ENCODE data around the gene USP7. TPM values are rescaled to one million over a fixed set of nuclear protein-coding genes. Genes with fewer than 3 reads are reported as not detected.

USP7 gene
- polyA plus RNA-seq, 1 experiment, result 17.2 TPM

- DNase-seq (ENCODE audit: low read depth), result no peak
- Histone ChIP-seq H3K4me3 (ENCODE audit: low read depth, low read length) (no peak overlapping the region), H3K27me3 (ENCODE audit: control insufficient read depth, insufficient read depth, low read length) (no peaks in the 10 kb centered on the region), H3K36me3 (ENCODE audit: control insufficient read depth, insufficient read depth, low read length) (peaks cover 25% of the 10 kb centered on the region)
- POLR2A ChIA-PET, result interaction anchor here (0.9 kb wide), 1 partner anchor 11 kb away, joined by 3 read pairs; no protein-coding TSS in a partner anchor
- TF ChIP-seq CTCF (IDR thresholded peaks at IDR 0.05; ENCODE audit: insufficient read depth, low read depth, low read length), result no peak
- CTCF ChIA-PET, result interaction anchor here (0.8 to 5.1 kb wide), 2 partner anchors 25 to 31 kb away, joined by 3 to 20 read pairs; partner anchors contain the start of gene LITAFD
These were observed 114.2 kb downstream of the USP7 start for GRCh38 chr16:8849411-8850011.

- POLR2A ChIA-PET, result interaction anchor here (0.9 kb wide), 1 partner anchor 11 kb away, joined by 3 read pairs; no protein-coding TSS in a partner anchor
- Histone ChIP-seq H3K4me3 (ENCODE audit: low read depth, low read length) (no peak overlapping the region), H3K27me3 (ENCODE audit: control insufficient read depth, insufficient read depth, low read length) (no peaks in the 10 kb centered on the region), H3K36me3 (ENCODE audit: control insufficient read depth, insufficient read depth, low read length) (peaks cover 21% of the 10 kb centered on the region)
- DNase-seq (ENCODE audit: low read depth), result peak; percentile 30
- TF ChIP-seq CTCF (IDR thresholded peaks at IDR 0.05; ENCODE audit: insufficient read depth, low read depth, low read length), result no peak
- CTCF ChIA-PET, result no interaction called here
These were observed 114.7 kb downstream of the USP7 start for GRCh38 chr16:8848939-8849391.

GRCh38 chr16:8848231-8848938 is 115.3 kb downstream of the USP7 start:
- no peaks in the 10 kb centered on the region for H3K27me3 ChIP-seq (ENCODE audit: control insufficient read depth, insufficient read depth, low read length)
- CTCF ChIA-PET, result no interaction called here
- DNase-seq (ENCODE audit: low read depth), result no peak
- no peak for TF ChIP-seq CTCF (IDR thresholded peaks at IDR 0.05; ENCODE audit: insufficient read depth, low read depth, low read length)
- no peak overlapping the region for H3K4me3 ChIP-seq (ENCODE audit: low read depth, low read length)
- POLR2A ChIA-PET, result interaction anchor here (0.9 kb wide), 1 partner anchor 12 kb away, joined by 3 read pairs; no protein-coding TSS in a partner anchor
- H3K36me3 ChIP-seq (ENCODE audit: control insufficient read depth, insufficient read depth, low read length), result peaks cover 19% of the 10 kb centered on the region

GRCh38 chr16:8847623-8848022 is 116.1 kb downstream of the USP7 start:
- TF ChIP-seq CTCF (IDR thresholded peaks at IDR 0.05; ENCODE audit: insufficient read depth, low read depth, low read length), result no peak
- ChIA-PET POLR2A (no interaction called here), CTCF (no interaction called here)
- H3K4me3 ChIP-seq (ENCODE audit: low read depth, low read length), result no peak overlapping the region
- no peak for DNase-seq (ENCODE audit: low read depth)
- H3K36me3 ChIP-seq (ENCODE audit: control insufficient read depth, insufficient read depth, low read length), result peaks cover 15% of the 10 kb centered on the region
- H3K27me3 ChIP-seq (ENCODE audit: control insufficient read depth, insufficient read depth, low read length), result no peaks in the 10 kb centered on the region

- CTCF ChIA-PET, result no interaction called here
- POLR2A ChIA-PET, result no interaction called here
- Histone ChIP-seq H3K4me3 (ENCODE audit: low read depth, low read length) (no peak overlapping the region), H3K36me3 (ENCODE audit: control insufficient read depth, insufficient read depth, low read length) (peaks cover 15% of the 10 kb centered on the region), H3K27me3 (ENCODE audit: control insufficient read depth, insufficient read depth, low read length) (no peaks in the 10 kb centered on the region)
- DNase-seq (ENCODE audit: low read depth), result no peak
- no peak for TF ChIP-seq CTCF (IDR thresholded peaks at IDR 0.05; ENCODE audit: insufficient read depth, low read depth, low read length)
These were observed 116.6 kb downstream of the USP7 start for GRCh38 chr16:8847145-8847544.
